ENCODE data around the gene ATP2A1.

The ATP2A1 gene

DNA sequence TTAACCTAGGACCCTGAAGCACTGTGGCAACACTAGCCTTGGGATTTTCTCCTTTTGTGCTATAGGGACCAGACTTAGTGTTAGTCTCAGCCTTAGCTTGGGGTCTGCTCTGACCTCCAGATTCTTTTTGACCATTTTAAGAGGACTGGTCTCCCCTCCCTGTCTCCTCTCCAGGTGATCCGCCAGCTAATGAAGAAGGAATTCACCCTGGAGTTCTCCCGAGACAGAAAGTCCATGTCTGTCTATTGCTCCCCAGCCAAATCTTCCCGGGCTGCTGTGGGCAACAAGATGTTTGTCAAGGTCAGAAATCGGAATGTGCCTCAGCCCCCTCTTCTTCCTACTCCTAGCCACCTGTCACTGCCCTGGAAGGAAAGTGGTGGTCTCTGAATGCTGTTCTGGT is 19.5 kb downstream of the ATP2A1 start:
- DNase-seq (ENCODE audit: low spot score), result no peak
- TF ChIP-seq, protein P1, sequence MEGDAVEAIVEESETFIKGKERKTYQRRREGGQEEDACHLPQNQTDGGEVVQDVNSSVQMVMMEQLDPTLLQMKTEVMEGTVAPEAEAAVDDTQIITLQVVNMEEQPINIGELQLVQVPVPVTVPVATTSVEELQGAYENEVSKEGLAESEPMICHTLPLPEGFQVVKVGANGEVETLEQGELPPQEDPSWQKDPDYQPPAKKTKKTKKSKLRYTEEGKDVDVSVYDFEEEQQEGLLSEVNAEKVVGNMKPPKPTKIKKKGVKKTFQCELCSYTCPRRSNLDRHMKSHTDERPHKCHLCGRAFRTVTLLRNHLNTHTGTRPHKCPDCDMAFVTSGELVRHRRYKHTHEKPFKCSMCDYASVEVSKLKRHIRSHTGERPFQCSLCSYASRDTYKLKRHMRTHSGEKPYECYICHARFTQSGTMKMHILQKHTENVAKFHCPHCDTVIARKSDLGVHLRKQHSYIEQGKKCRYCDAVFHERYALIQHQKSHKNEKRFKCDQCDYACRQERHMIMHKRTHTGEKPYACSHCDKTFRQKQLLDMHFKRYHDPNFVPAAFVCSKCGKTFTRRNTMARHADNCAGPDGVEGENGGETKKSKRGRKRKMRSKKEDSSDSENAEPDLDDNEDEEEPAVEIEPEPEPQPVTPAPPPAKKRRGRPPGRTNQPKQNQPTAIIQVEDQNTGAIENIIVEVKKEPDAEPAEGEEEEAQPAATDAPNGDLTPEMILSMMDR (IDR thresholded peaks at IDR 0.05), result no peak
- H3K27ac ChIP-seq, result no peak overlapping the region
- H3K4me3 ChIP-seq, result no peak overlapping the region

DNA sequence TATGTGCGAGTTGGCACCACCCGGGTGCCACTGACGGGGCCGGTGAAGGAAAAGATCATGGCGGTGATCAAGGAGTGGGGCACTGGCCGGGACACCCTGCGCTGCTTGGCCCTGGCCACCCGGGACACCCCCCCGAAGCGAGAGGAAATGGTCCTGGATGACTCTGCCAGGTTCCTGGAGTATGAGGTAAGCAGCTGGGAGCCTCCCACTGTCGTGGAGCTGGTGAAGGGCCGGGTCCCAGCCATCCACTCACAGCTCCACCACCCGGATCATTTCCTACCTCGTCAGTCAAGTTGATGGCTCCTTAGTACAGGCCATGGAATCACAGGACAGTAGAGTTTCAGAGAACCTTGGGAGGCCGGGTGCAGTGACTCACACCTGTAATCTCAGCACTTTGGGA is 20.0 kb downstream of the ATP2A1 start:
- H3K4me3 ChIP-seq, result no peak overlapping the region
- DNase-seq (ENCODE audit: low spot score), result no peak
- no peak overlapping the region for H3K27ac ChIP-seq
- TF ChIP-seq, protein P1 (IDR thresholded peaks at IDR 0.05), result no peak

DNA sequence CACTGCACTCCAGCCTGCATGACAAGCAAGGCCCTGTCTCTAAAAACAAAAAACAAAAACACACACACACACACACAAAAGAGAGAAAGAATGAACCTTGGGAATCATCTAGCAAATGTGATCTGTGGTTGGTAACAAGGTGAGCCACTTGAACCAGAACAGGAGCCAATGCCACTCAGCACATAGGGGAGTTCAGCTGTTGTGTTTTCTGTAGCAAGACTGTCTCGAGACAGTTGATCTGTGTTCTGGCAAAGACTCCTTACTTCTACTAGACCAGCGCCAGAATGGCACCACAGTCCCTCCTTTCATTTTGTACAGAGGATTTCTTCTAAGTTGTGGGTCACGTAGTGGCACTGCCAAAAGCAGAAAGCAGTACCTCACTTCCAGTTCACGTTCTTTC is 20.7 kb downstream of the ATP2A1 start:
- DNase-seq (ENCODE audit: low spot score), result no peak

DNA sequence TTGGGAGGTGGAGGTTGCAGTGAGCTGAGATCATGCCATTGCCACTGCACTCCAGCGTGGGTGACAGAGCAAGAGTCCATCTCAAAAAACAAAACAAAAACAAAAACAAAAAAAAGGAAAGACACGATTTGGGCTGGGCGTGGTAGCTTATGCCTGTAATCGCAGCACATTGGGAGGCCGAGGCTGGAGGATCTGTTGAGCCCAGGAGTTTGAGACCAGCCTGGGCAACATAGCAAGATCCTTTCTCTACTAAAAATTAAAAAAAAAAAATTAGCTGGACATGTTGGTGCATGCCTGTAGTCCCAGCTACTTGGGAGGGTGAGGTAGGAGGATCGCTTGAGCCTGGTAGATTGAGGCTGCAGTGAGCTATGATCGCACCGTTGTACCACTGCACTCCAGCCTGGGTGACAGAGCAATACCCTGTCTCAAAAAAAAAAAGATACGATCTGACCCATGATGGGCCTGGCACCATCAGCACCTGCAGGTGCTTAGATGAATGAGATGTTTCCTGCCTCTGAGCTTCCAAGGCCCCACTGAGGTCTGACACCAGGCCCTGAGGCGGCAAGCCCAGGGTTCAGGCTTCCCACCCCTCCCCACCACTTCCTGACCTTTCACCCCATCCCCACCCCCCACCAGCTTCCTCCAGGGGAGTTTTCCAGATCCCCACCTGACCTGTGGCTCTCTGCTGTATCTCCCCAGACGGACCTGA is 21.7 kb downstream of the ATP2A1 start:
- DNase-seq (ENCODE audit: low spot score), result no peak
- TF ChIP-seq, protein P1 (IDR thresholded peaks at IDR 0.05), result no peak
- Histone ChIP-seq H3K4me3 (no peak overlapping the region), H3K27ac (no peak overlapping the region)

More for the DNA sequence above, 20.7 kb downstream of the ATP2A1 start:
- Histone ChIP-seq H3K27ac (no peak overlapping the region), H3K4me3 (no peak overlapping the region)
- TF ChIP-seq, protein P1 (IDR thresholded peaks at IDR 0.05), result no peak

DNA sequence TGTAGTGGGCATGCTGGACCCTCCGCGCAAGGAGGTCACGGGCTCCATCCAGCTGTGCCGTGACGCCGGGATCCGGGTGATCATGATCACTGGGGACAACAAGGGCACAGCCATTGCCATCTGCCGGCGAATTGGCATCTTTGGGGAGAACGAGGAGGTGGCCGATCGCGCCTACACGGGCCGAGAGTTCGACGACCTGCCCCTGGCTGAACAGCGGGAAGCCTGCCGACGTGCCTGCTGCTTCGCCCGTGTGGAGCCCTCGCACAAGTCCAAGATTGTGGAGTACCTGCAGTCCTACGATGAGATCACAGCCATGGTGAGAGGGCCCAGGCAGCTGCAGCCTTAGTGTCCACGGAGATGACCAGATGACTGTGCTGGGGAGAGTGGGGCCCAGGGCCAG is 22.3 kb downstream of the ATP2A1 start:
- TF ChIP-seq, protein P1 (IDR thresholded peaks at IDR 0.05), result no peak
- no peak for DNase-seq (ENCODE audit: low spot score)
- Histone ChIP-seq H3K4me3 (no peak overlapping the region), H3K27ac (no peak overlapping the region)

DNA sequence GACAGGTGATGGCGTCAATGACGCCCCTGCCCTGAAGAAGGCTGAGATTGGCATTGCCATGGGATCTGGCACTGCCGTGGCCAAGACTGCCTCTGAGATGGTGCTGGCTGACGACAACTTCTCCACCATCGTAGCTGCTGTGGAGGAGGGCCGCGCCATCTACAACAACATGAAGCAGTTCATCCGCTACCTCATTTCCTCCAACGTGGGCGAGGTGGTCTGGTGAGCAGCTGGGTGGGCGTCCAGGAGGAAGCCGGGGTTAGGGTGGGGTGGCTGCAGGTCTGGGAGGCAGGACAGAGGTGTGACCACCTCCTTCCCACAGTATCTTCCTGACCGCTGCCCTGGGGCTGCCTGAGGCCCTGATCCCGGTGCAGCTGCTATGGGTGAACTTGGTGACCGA is 23.6 kb downstream of the ATP2A1 start:
- TF ChIP-seq, protein P1 (IDR thresholded peaks at IDR 0.05), result no peak
- H3K4me3 ChIP-seq, result no peak overlapping the region
- no peak for DNase-seq (ENCODE audit: low spot score)
- H3K27ac ChIP-seq, result no peak overlapping the region

DNA sequence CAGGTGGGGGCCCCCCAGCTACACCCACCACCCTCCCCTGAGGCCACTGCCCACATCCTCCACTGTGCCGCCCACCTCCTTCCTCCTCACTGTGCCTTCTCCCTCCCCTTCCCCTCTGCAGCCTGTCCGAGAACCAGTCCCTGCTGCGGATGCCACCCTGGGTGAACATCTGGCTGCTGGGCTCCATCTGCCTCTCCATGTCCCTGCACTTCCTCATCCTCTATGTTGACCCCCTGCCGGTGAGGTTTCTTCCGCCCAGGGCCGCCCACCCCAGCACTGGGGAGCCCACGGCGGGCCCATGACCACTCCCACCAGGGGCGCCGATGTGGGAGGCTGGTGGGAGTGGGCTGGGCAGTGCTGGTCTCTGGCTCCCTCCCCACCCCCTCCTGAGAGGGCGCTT is 24.6 kb downstream of the ATP2A1 start:
- no peak for DNase-seq (ENCODE audit: low spot score)
- TF ChIP-seq, protein P1 (IDR thresholded peaks at IDR 0.05), result no peak
- Histone ChIP-seq H3K27ac (no peak overlapping the region), H3K4me3 (no peak overlapping the region)

Data from coronary artery (tissue), 2 donors.